Kidney epithelial cell (primary cell): ENCODE results near the gene TARBP1. TPM values are rescaled to one million over a fixed set of nuclear protein-coding genes. Genes with fewer than 3 reads are reported as not detected.

Source experiments
- DNase-seq: peaks from one replicate; pipeline ENCODE4 v3.0.0-alpha.2; 2010; ENCODE audit warnings: low read depth
- H3K27me3 ChIP-seq: 2 replicates; pipeline ENCODE4 v1.6.0; 2011; ENCODE audit warnings: low read length; ENCODE audit not compliant: control insufficient read depth, insufficient read depth
- H3K36me3 ChIP-seq: 2 replicates; pipeline ENCODE4 v1.5.1; 2011; ENCODE audit warnings: low read length; ENCODE audit not compliant: control insufficient read depth, insufficient read depth
- H3K4me3 ChIP-seq: 2 replicates; pipeline ENCODE4 v1.5.1; 2011; ENCODE audit warnings: low read depth, mild to moderate bottlenecking, control low read depth, low read length
- CTCF ChIP-seq: IDR thresholded peaks from 2 replicates; pipeline ENCODE4 v1.5.1; 2011; ENCODE audit warnings: mild to moderate bottlenecking, moderate library complexity, low read length, control low read depth, inconsistent platforms; ENCODE audit not compliant: insufficient read depth, poor library complexity, severe bottlenecking
- total RNA-seq: library from RNA; depleted of rRNA; stranded (reverse); fragments of >200 nt; gene quantifications from 2 replicates; pipeline ENCODE4 v1.2.3, GENCODE V29; 2015

Gene TARBP1
- 17.3 and 22.1 TPM in 2 replicates for total RNA-seq

- Histone ChIP-seq H3K36me3 (no peaks in the 10 kb centered on the region), H3K4me3 (peak within 1 kb of the TSS; percentile 61), H3K27me3 (no peaks in the 10 kb centered on the region)
- no peak for TF ChIP-seq CTCF
- no peak for DNase-seq
Measured at GRCh38 chr1:234478481-234479309, at the start of gene TARBP1. Gene TARBP1 (minus strand): TSS chr1:234479179. CDS start chr1:234479103, 76 bp downstream.

- TF ChIP-seq CTCF = no peak
- no peak for DNase-seq
- Histone ChIP-seq H3K27me3 (no peaks in the 10 kb centered on the region), H3K36me3 (no peaks in the 10 kb centered on the region), H3K4me3 (no peak overlapping the region)
Measured at GRCh38 chr1:234528074-234528865, 49.3 kb upstream of the TARBP1 start.

- no peaks in the 10 kb centered on the region for H3K36me3 ChIP-seq
- no peak overlapping the region for H3K4me3 ChIP-seq
- no peak for TF ChIP-seq CTCF
- DNase-seq = no peak
- H3K27me3 ChIP-seq = no peaks in the 10 kb centered on the region
Measured at GRCh38 chr1:234527346-234527745, 48.4 kb upstream of the TARBP1 start.

- TF ChIP-seq CTCF = no peak
- no peak for DNase-seq
- H3K27me3 ChIP-seq = no peaks in the 10 kb centered on the region
- H3K36me3 ChIP-seq = no peaks in the 10 kb centered on the region
- no peak overlapping the region for H3K4me3 ChIP-seq
Measured at GRCh38 chr1:234526922-234527321, 47.9 kb upstream of the TARBP1 start.

GRCh38 chr1:234525099-234525799, 46.3 kb upstream of the TARBP1 start:
- no peak for DNase-seq
- Histone ChIP-seq H3K36me3 (no peaks in the 10 kb centered on the region), H3K4me3 (no peak overlapping the region), H3K27me3 (no peaks in the 10 kb centered on the region)
- no peak for TF ChIP-seq CTCF
